IMR-90 (cell line): Measurements from ENCODE around the gene TMA7. TPM values are rescaled to one million over a fixed set of nuclear protein-coding genes. Genes with fewer than 3 reads are reported as not detected.

Experiments
- ATAC-seq: fragments of 200-7000 bp; cut with Tn5 transposase; 2 replicates; pipeline ENCODE4 v1.9.1; 2020; ENCODE audit warnings: low read depth, mild to moderate bottlenecking, moderate library complexity
- BruUV-seq: library from RNA; stranded (reverse); fragments of 400-500 nt; replicated peaks from 2 replicates; lab custom pipeline; 2021; lab: Mats Ljungman, UMichigan
- CTCF ChIA-PET: fragments of 300-600 bp; formaldehyde crosslinking; extraction: SDS; loops from one replicate; lab custom pipeline; 2021; ENCODE audit warnings: antibody characterized with exemption; lab: Yijun Ruan, JAX
- POLR2A ChIA-PET: fragments of 300-600 bp; sonication (Branson Sonifier 250); formaldehyde crosslinking; loops from one replicate; lab custom pipeline; 2022; ENCODE audit warnings: antibody characterized with exemption; ENCODE audit not compliant: unreplicated experiment; lab: Charles Lee
- DNase-seq: peaks from one replicate; pipeline ENCODE4 v3.0.0; 2013
- H2AFZ ChIP-seq: replicated peaks from 2 replicates; pipeline ENCODE3; 2013; ENCODE audit warnings: low read length, mild to moderate bottlenecking; ENCODE audit not compliant: poor library complexity
- H2AK5ac ChIP-seq: 2 replicates; pipeline ENCODE4 v1.6.1; 2013; ENCODE audit warnings: low read depth, low read length, inconsistent platforms
- H2AK9ac ChIP-seq: replicated peaks from 2 replicates; pipeline ENCODE3; 2013; ENCODE audit warnings: mild to moderate bottlenecking, low read depth, low read length, moderate library complexity; ENCODE audit not compliant: poor library complexity
- H2BK120ac ChIP-seq: 2 replicates; pipeline ENCODE4 v1.6.1; 2013; ENCODE audit warnings: low read depth, low read length, inconsistent platforms
- H2BK15ac ChIP-seq: 3 replicates; pipeline ENCODE4 v1.6.1; 2013; ENCODE audit warnings: low read depth, low read length, inconsistent platforms
- H2BK20ac ChIP-seq: 2 replicates; pipeline ENCODE4 v1.6.1; 2013; ENCODE audit warnings: low read depth, mild to moderate bottlenecking, inconsistent platforms, low read length, moderate library complexity
- H2BK5ac ChIP-seq: 2 replicates; pipeline ENCODE4 v1.6.1; 2013; ENCODE audit warnings: mild to moderate bottlenecking, low read depth, low read length, inconsistent platforms; ENCODE audit not compliant: poor library complexity, severe bottlenecking
- H3K14ac ChIP-seq: replicated peaks from 2 replicates; pipeline ENCODE4 v1.6.1; 2013; ENCODE audit warnings: low read depth, low read length, inconsistent platforms
- H3K18ac ChIP-seq: 2 replicates; pipeline ENCODE4 v1.6.1; 2013; ENCODE audit warnings: low read depth, low read length, control low read depth
- H3K23ac ChIP-seq: 2 replicates; pipeline ENCODE4 v1.6.1; 2013; ENCODE audit warnings: low read depth, low read length, inconsistent platforms
- H3K27ac ChIP-seq: 2 replicates; pipeline ENCODE4 v1.5.1; 2013; ENCODE audit warnings: mild to moderate bottlenecking, control low read depth, low read length; ENCODE audit not compliant: insufficient read depth
- H3K27me3 ChIP-seq: 2 replicates; pipeline ENCODE4 v1.6.1; 2013; ENCODE audit warnings: low read length; ENCODE audit not compliant: control insufficient read depth, insufficient read depth
- H3K36me3 ChIP-seq: 2 replicates; pipeline ENCODE4 v1.6.1; 2013; ENCODE audit warnings: low read length, mixed read lengths; ENCODE audit not compliant: control insufficient read depth, insufficient read depth
- H3K4ac ChIP-seq: 2 replicates; pipeline ENCODE4 v1.6.1; 2013; ENCODE audit warnings: low read depth, low read length, inconsistent platforms
- H3K4me1 ChIP-seq: 2 replicates; pipeline ENCODE4 v1.6.1; 2013; ENCODE audit warnings: low read length, mixed read lengths; ENCODE audit not compliant: control insufficient read depth, insufficient read depth
- H3K4me2 ChIP-seq: 2 replicates; pipeline ENCODE4 v1.6.1; 2013; ENCODE audit warnings: low read depth, mild to moderate bottlenecking, control low read depth, low read length, moderate library complexity
- H3K4me3 ChIP-seq: 2 replicates; pipeline ENCODE4 v1.5.1; 2013; ENCODE audit warnings: low read depth, mild to moderate bottlenecking, control low read depth, low read length, moderate library complexity; ENCODE audit not compliant: insufficient read depth
- H3K56ac ChIP-seq: 2 replicates; pipeline ENCODE4 v1.6.1; 2013; ENCODE audit warnings: low read length, inconsistent platforms; ENCODE audit not compliant: insufficient read depth; ENCODE audit errors: extremely low read depth
- H3K79me1 ChIP-seq, 2 experiments: 2 replicates each; pipeline ENCODE4 v1.6.1; 2013; ENCODE audit warnings: low read length in 2 of 2, inconsistent platforms in 1 of 2, low read depth in 1 of 2
- H3K9ac ChIP-seq: 2 replicates; pipeline ENCODE4 v1.6.1; 2013; ENCODE audit warnings: low read depth, low read length, control low read depth
- H3K9me1 ChIP-seq: 2 replicates; pipeline ENCODE4 v1.6.1; 2013; ENCODE audit warnings: low read length, inconsistent platforms; ENCODE audit not compliant: insufficient read depth
- H3K9me3 ChIP-seq: 2 replicates; pipeline ENCODE4 v1.6.1; 2013; ENCODE audit warnings: low read length; ENCODE audit not compliant: control insufficient read depth, insufficient read depth
- H4K20me1 ChIP-seq: 2 replicates; pipeline ENCODE4 v1.6.1; 2013; ENCODE audit warnings: low read length, inconsistent platforms; ENCODE audit not compliant: insufficient read depth
- H4K5ac ChIP-seq: 2 replicates; pipeline ENCODE4 v1.6.1; 2013; ENCODE audit warnings: mild to moderate bottlenecking, low read depth, low read length, control low read depth
- H4K8ac ChIP-seq, 2 experiments: 2 replicates each; pipeline ENCODE4 v1.6.1; 2013; ENCODE audit warnings: low read depth in 2 of 2, low read length in 2 of 2, control low read depth in 1 of 2, inconsistent platforms in 1 of 2
- H4K91ac ChIP-seq: 2 replicates; pipeline ENCODE4 v1.6.1; 2013; ENCODE audit warnings: low read depth, low read length, inconsistent platforms; ENCODE audit not compliant: insufficient read depth
- BHLHE40 ChIP-seq: fragments of 150-350 bp; IDR thresholded peaks from 2 replicates; pipeline ENCODE4 v1.6.1; 2016; ENCODE audit warnings: mild to moderate bottlenecking, low read depth, low read length
- CEBPB ChIP-seq: IDR thresholded peaks from 2 replicates; pipeline ENCODE4 v1.6.1; 2012; ENCODE audit warnings: low read depth, low read length, improper control_type of control experiment
- CHD1 ChIP-seq: IDR thresholded peaks from 2 replicates; pipeline ENCODE4 v1.6.1; 2012; ENCODE audit warnings: low read depth, low read length, improper control_type of control experiment
- CTCF ChIP-seq: conservative IDR thresholded peaks from 2 replicates; pipeline ENCODE4 v1.5.1; 2012; ENCODE audit warnings: mild to moderate bottlenecking, low read depth, low read length, improper control_type of control experiment
- FOS ChIP-seq: fragments of 150-350 bp; IDR thresholded peaks from 2 replicates; pipeline ENCODE4 v1.6.1; 2016; ENCODE audit warnings: low read depth, low read length
- MAFK ChIP-seq: IDR thresholded peaks from 2 replicates; pipeline ENCODE4 v1.6.1; 2012; ENCODE audit warnings: low read depth, low read length, improper control_type of control experiment
- MAZ ChIP-seq: IDR thresholded peaks from 2 replicates; pipeline ENCODE4 v1.6.1; 2012; ENCODE audit warnings: low read depth, mild to moderate bottlenecking, low read length, improper control_type of control experiment, moderate library complexity, borderline replicate concordance
- MXI1 ChIP-seq: IDR thresholded peaks from 2 replicates; pipeline ENCODE4 v1.6.1; 2012; ENCODE audit warnings: low read depth, mild to moderate bottlenecking, low read length, moderate library complexity, borderline replicate concordance
- NFE2L2 ChIP-seq: fragments of 150-350 bp; IDR thresholded peaks from 2 replicates; pipeline ENCODE4 v1.6.1; 2016; ENCODE audit warnings: low read depth, mild to moderate bottlenecking, low read length
- POLR2A ChIP-seq: IDR thresholded peaks from 2 replicates; pipeline ENCODE4 v1.6.1; 2012; ENCODE audit warnings: mild to moderate bottlenecking, low read depth, low read length
- RAD21 ChIP-seq: IDR thresholded peaks from 2 replicates; pipeline ENCODE4 v1.6.1; 2012; ENCODE audit warnings: low read length, improper control_type of control experiment
- RCOR1 ChIP-seq: IDR thresholded peaks from 2 replicates; pipeline ENCODE4 v1.6.1; 2012; ENCODE audit warnings: mild to moderate bottlenecking, low read length, improper control_type of control experiment; ENCODE audit not compliant: insufficient replicate concordance
- RFX5 ChIP-seq: IDR thresholded peaks from 2 replicates; pipeline ENCODE4 v1.8.0; 2012; ENCODE audit warnings: low read depth, mild to moderate bottlenecking, low read length, moderate library complexity
- SMC3 ChIP-seq: fragments of 150-350 bp; IDR thresholded peaks from 2 replicates; pipeline ENCODE4 v1.6.1; 2016; ENCODE audit warnings: low read depth, mild to moderate bottlenecking, antibody characterized with exemption, low read length, moderate library complexity
- USF2 ChIP-seq: fragments of 150-350 bp; IDR thresholded peaks from 2 replicates; pipeline ENCODE4 v1.6.1; 2017; ENCODE audit warnings: mild to moderate bottlenecking, antibody characterized with exemption, low read length, low read depth
- WGBS, 2 experiments: methylation state at CpG; one replicate each; pipeline versions ENCODE4 v1.1.5 to v1.1.7; 2013; ENCODE audit warnings: missing lambda C conversion rate in 2 of 2; ENCODE audit not compliant: insufficient read length in 1 of 2; ENCODE audit errors: extremely low coverage in 2 of 2; 5-methylcytosine and 5-hydroxymethylcytosine counted together
- dilution Hi-C: fragments of 300-500 bp; cut with HindIII; formaldehyde crosslinking; loops from one replicate; pipeline ENCODE4 v1.14.3; 2018; ENCODE audit warnings: low sequenced_read_pairs; ENCODE audit not compliant: unreplicated experiment
- in situ Hi-C: fragments of 300-500 bp; cut with MboI; formaldehyde crosslinking; loops from 3 replicates; pipeline ENCODE4 v1.14.3; 2019; ENCODE audit warnings: low sequenced_read_pairs, inconsistent platforms, mixed read lengths
- intact Hi-C: fragments of 100-400 bp; cut with micrococcal nuclease; formaldehyde crosslinking; loops from 2 replicates; pipeline ENCODE4 v1.10.0; 2022
- polyA plus RNA-seq, 3 experiments: library from polyadenylated mRNA; depleted of rRNA; stranded (reverse); fragments of >200 nt; gene quantifications; 2 replicates each; pipeline ENCODE4 v1.2.3, GENCODE V29; 2012; ENCODE audit warnings: low replicate concordance in 1 of 3
- total RNA-seq: library from RNA; depleted of rRNA; stranded (reverse); fragments of >200 nt; gene quantifications from 2 replicates; pipeline ENCODE4 v1.2.3, GENCODE V29; 2012

The TMA7 gene
- total and polyA plus RNA-seq, 2 of the 4 experiments (the other 2 are of a cell fraction): 81.9 to 240 TPM

- Histone ChIP-seq H4K8ac (no peak overlapping the region), H3K9ac (no peak overlapping the region), H2AFZ (no peak overlapping the region), H4K5ac (no peak overlapping the region), H3K18ac (no peak overlapping the region), H3K4me2 (no peak overlapping the region), H3K27me3 (no peaks in the 10 kb centered on the region), H2BK120ac (no peak overlapping the region), H2AK9ac (no peak overlapping the region), H3K4ac (no peak overlapping the region), H4K91ac (no peak overlapping the region), H3K23ac (no peak overlapping the region), H3K56ac (no peak overlapping the region), H3K4me3 (no peak overlapping the region), H3K9me3 (no peaks in the 10 kb centered on the region), H4K20me1 (no peaks in the 10 kb centered on the region; the same call in 1 of the 2 replicates), H3K14ac (no peak overlapping the region), H2AK5ac (no peak overlapping the region), H3K36me3 (peaks cover 8% of the 10 kb centered on the region; the same call in 1 of the 2 replicates), H2BK20ac (no peak overlapping the region), H2BK15ac (no peak overlapping the region), H3K27ac (no peak overlapping the region), H3K9me1 (peaks cover 8% of the 10 kb centered on the region; the same call in 1 of the 2 replicates), H3K4me1 (peaks cover 6% of the 10 kb centered on the region), H3K79me1 (peaks cover 4 to 19% of the 10 kb centered on the region in 2 experiments), H2BK5ac (no peak overlapping the region)
- no peak for ATAC-seq
- BruUV-seq: no TSS peak
- CTCF ChIA-PET: interaction anchor here (0.6 to 0.9 kb wide), 2 partner anchors 11 to 352 kb away, joined by 3 to 4 read pairs; no protein-coding TSS in a partner anchor
- dilution Hi-C loops (no loop called here), intact Hi-C loops (no loop called here), in situ Hi-C loops (no loop called here)
- POLR2A ChIA-PET: interaction anchor here (0.6 kb wide), 1 partner anchor 14 kb away, joined by 3 read pairs; no protein-coding TSS in a partner anchor
- 93% methylated on average over 7 of the region's 9 CpGs; no CpG with 5 or more reads in 1 of the 2 experiments for WGBS, 2 experiments
- DNase-seq: no peak
- TF ChIP-seq RCOR1: no peak
- no peak for TF ChIP-seq USF2
- TF ChIP-seq RFX5: no peak
- TF ChIP-seq MAFK: no peak
- no peak for TF ChIP-seq MXI1
- TF ChIP-seq NFE2L2: no peak
- TF ChIP-seq POLR2A: no peak
- no peak for TF ChIP-seq CTCF
- no peak for TF ChIP-seq CHD1
- no peak for TF ChIP-seq SMC3
- TF ChIP-seq CEBPB: no peak
- no peak for TF ChIP-seq FOS
- TF ChIP-seq RAD21: no peak
- TF ChIP-seq BHLHE40: no peak
- TF ChIP-seq MAZ: no peak
Measured at GRCh38 chr3:48476426-48477053, 36.5 kb downstream of the TMA7 start.
